GM18951 (cell line): ENCODE results near the gene RRP36.
"Not testable (repeated sequence)": the region's sequence is repeated elsewhere in the genome, so short reads cannot be mapped to it uniquely, and the experiment has no call there.

Experiments used
- POLR2A ChIP-seq: IDR thresholded peaks from 4 replicates; pipeline ENCODE4 v1.6.1; 2011; ENCODE audit warnings: mild to moderate bottlenecking; ENCODE audit not compliant: insufficient read length, insufficient read depth; ENCODE audit errors: extremely low read depth
- in situ Hi-C: fragments of 300-500 bp; cut with MboI; formaldehyde crosslinking; loops from one replicate; pipeline ENCODE4 v1.12.0; 2022; ENCODE audit warnings: low sequenced_read_pairs, mixed read lengths, inconsistent platforms; ENCODE audit not compliant: unreplicated experiment

Gene RRP36

DNA sequence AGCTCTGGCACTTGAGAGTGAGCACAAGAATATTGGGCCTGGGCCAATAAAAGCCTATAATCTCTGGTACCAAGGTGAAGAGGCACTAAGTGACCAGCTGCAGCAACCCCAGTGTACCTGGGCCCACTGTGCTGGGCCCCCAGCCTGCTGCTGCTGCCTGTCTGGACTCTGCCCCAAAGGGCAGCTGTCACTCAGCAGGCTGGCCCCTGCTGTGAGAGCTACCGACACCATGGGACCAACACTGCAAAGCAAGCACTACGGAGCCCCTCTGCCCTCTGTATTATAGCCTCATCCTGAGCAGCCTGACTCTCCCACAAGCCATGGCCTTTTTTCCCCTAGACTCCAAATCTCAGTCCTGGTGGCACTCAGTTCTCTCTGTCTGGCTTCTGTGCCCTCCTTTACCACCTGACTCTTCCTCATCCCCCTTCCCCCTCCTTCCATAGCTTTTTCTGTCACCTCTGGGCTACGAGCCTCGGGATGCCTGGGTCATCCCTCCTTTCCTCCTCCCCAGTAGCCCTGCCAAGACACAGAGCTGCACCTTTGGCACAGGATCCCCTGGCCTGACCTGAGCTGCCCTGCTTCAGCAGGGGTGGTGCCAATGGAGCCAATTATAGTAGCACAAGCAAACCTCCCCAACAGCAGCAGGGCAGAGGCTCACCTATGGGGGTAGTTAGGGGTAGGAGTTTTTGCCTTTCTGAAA, 14.2 kb downstream of the RRP36 start:
- no peak for TF ChIP-seq POLR2A
- in situ Hi-C loops = no loop called here

DNA sequence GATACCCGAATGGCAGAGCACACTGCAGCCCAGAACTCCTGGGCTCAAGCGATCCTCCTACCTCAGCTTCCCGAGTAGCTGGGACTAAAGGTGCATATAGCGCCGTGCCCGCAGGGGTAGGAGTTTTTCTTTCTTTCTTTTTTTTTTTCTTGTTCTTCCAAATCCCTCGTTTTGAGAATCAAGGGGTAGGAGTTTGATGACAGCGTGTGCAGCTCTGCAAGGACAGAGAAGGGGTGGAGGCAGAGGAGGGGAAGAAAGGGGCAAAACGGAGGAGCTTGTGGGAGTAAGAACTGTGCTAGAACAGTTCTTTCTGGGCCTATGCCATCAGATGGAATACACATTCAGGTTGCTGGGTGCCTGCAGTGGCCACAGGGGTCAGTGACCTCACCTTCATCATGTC, 15.3 kb downstream of the RRP36 start:
- TF ChIP-seq POLR2A = no peak
- in situ Hi-C loops = no loop called here

DNA sequence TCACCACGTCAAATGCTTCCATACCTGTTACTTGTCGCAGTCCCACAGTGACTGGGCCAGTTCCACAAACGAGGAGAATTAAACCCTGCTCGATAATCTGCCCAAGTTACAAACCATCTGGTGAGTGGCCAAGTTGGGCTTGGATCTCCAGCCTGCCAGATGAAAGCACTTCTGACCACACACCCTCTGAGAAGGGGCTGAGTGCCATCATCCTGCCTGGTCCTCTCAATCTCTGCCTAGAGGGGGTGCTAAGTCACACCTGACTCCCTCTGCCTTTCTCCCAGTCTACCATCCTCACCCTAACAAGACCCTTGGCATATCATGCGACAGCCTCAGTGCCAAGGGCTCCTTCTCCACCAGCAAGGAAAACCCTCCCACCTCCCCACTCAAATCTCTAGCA, 15.8 kb downstream of the RRP36 start:
- no peak for TF ChIP-seq POLR2A
- in situ Hi-C loops = no loop called here

DNA sequence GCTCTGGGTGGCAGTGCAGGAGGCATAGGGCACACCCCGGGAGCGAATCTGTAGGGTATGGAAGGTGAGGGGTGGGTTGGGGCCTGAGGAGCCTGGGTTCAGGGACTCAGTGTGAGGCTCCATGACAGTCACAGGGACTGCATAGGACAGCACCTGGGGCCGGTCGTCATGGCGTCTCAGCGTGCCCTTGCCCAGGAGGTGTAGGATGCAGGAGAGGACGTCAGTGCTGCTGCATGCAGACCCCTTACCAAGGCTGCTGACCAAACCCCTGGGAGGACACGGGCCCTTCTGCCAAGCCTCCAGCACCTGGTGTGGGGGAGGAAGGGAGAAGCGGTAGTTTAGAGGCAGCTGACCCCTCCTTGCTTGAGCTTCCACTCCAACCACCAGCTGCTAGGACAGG, 16.3 kb downstream of the RRP36 start:
- no peak for TF ChIP-seq POLR2A
- in situ Hi-C loops = no loop called here

DNA sequence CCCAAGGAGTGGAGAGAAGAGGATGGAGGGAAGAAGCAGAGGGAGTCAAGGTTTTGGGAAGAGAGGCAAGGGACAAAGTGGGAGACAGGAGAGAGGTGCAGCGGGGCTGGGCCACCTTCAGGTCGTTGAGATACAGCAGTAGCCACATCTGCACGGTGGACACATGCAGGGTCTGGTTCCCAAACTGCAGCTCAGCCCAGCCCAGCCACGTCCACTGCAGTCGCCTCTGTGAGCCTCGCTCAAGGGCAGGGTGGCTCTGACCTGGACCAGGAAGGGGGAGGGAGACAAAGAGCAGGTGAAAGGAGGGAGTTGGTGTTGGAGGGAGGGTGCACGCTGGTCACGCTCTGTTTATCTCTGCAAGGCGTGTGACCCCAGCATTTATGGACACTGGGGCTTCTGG, 17.3 kb downstream of the RRP36 start:
- in situ Hi-C loops = no loop called here
- TF ChIP-seq POLR2A = no peak

DNA sequence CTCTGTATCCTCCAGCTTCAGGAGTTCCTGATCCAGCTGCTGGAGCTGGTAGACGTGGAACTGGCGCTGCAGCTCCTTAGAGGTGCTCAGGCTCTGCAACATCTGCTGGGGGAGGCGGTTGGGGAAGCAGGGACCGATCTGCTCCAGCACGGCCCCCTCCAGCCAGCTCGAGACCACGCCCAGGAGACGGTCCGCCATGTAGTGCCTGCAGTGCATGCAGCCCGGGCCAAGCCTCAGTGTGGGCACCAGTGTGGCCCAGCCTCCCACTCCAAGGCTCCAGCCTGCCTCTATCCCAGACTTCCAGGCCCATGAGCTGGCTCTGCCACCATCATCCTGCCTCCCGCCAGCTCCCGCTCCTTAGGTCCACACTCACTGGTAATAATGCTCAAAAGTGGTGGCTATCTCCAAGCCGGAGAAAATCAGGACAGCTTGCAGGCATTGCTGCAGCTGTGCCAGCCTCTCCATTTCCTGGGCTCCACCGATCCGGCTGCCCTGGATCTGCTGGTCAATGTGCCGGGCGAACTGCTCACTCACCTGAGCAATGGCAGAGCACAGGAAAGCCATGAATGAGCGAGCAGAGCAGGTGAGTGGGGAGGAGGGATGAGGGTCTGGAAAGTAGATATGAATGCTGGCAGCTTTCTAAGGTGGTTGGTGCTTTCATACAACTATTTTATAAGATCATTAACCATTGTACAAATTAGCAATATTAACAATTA, 19.3 kb downstream of the RRP36 start:
- in situ Hi-C loops = no loop called here
- TF ChIP-seq POLR2A = no peak

DNA sequence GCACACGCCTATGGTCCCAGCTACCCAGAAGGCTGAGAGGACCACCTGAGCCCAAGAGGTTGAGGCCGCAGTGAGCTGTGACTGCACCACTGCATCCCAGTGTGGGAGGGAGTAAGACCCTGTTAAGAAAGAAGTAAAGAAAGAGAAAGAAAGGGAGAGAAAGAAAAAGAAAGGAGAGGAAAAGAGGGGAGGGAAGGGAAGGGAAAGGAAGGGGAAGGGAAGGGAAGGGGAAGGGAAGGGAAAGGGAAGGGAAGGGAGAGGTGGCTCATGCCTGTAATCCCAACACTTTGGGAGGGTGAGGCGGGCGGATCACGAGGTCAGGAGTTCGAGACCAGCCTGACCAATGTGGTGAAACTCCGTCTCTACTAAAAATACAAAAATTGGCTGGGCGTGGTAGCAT, 20.1 kb downstream of the RRP36 start:
- in situ Hi-C loops = not testable (repeated sequence)

DNA sequence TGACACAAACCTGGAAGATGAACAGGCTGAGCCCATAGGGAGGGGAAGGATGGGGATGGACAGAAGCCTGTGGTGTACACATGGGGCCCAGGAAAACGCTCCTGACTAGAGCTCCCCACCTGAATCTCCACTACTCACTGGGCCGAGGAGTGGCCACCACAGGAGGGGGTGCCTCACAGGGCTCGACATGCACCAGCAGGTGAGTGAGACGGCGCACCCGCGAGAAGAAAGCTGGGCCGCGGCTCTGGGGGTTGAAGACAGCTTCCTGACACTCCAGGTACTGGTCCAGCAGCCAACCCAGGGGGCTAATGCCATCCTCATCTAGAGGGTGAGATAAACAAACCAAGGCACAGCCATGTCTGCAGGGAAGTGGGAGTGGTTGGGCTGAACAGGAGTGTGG, 21.9 kb downstream of the RRP36 start:
- in situ Hi-C loops = no loop called here
- TF ChIP-seq POLR2A = no peak

DNA sequence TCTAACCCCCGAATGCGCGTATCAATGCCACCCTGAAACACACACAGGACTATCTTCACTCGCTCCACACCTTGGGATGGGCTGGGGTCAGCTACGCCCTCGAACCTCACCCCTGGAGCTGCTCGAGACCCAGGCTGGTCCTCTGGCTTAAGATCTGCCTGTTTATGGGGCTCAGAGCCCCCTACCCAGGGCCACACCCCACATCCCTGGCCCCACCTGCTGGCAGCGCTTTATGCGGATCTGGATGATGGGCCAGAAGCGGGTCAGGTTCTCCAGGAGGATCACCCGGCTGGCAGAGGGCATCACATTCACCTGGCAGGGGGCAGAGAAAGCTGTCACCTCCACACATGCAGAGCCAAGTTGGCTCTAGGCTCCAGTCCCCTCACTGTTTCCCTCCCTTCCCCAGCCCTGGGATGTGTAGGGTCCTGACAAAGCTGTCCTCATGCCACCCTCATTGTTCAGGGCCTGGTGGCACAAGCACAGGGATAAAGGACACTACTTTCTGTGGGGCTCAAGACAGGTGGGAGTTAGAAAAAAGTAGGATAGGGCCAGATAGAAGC, 24.0 kb downstream of the RRP36 start:
- in situ Hi-C loops = no loop called here

DNA sequence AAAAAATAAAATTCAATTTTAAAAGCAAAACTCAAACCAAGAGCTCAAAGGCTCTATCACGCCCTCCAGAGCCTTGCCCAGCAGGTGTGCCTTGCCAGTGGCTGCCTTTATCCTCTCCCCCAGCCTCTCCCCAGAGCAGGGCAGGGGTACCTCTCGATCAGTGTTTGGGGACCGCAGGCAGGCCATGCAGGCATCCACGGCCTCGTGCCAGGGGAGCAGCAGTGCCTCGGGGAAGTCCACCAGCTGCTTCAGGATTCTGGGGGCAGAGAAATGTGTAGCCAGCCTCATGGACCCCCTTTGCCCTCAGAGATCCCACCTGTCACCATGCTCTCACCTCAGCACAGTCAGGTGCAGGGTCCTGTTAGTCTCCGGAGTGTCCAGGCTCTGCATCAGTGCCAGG, 26.6 kb downstream of the RRP36 start:
- in situ Hi-C loops = no loop called here
- no peak for TF ChIP-seq POLR2A

More for the DNA sequence above, 24.0 kb downstream of the RRP36 start:
- no peak for TF ChIP-seq POLR2A

DNA sequence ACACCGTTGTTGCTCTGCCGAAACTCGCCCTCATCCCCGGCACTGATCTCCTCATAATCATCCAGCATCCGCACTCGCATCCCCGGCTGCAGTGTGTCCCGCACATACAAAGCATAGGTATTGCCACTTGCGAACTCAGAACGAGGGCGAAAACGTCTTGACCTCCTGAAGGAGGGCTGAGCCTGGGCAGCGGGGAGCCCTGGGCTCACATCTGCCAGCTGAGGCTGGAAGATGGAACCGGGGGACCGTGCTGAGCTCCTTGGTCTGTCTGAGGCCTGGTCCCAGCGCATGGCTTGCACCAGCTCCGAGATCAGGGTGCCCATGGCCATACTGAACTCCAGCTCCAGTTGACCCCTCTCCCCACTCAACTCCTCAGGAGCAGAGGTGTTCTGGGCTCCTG, 29.6 kb downstream of the RRP36 start:
- TF ChIP-seq POLR2A = no peak
- in situ Hi-C loops = no loop called here

DNA sequence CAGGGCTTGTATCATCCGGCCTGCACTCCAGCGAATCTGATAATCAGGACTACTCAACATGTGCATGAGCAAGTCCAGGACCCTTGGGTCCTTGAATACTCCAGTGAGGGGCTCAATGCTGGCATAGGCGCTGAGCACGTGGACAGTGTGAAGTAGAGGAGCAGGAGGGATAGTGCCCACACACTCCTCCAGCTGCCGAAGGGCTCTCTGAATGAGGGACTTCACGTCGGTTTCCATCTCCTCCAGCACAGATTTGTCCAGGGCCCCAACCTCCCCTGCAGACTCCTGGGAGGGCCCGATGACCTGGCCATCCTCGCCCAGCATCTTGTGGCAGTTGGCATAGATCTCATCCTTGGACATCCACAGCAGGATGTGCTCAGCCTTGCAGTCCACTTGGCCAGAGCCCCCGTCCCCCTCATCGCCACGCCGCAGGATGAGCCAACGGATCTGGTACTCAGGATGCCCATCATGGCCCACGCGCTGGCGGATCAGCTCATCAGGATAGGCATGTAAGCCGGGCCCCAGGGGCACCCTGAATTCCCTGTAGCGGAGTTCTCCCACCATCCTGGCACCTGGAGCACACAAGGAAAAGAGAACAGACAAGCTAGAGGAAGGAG, 30.9 kb downstream of the RRP36 start:
- in situ Hi-C loops = no loop called here
- no peak for TF ChIP-seq POLR2A

DNA sequence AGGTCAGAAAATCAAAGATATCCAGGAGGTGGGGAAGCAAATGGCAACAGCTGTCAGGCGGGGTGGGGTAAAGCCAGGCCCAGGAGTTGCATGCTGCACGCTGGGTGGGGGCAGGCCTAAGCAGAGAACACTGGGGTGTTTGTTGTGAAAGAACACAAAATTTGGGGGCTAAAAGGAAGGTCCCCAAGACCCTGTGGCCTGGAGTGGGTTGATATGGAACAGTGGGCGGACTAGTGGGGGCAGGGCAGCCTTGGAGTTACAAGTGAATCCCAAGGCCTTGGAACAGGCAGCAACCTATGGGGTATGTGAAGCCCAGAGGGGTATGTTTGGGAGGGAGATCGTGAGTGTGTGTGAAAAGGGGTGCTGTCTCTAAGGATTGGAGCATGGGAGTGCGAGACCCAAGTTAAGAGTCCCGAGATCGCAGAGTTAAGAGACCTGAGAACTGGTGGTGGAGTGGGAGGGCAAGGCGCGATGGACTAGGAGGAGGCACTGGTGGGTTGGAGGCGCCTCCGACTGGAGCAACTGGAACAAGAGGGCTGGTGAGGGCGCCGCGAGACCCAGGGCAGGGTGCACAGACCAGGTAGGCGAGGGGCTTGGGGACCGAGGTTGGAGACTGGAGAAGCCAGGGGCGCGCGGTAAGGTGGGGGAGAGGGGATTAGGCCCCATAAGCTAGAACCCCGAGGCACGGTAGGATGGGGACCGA, 31.6 kb downstream of the RRP36 start:
- in situ Hi-C loops = no loop called here
- TF ChIP-seq POLR2A = no peak
